Thyroid gland (tissue), 4 donors: Measurements from ENCODE around the gene MEX3D.

Source experiments
- POLR2A ChIP-seq, 2 donors: fragments of 450-650 bp; IDR thresholded peaks; one replicate each; pipeline ENCODE4 v1.6.1; 2017; ENCODE audit warnings: antibody characterized with exemption in 2 of 2, mild to moderate bottlenecking in 2 of 2, moderate library complexity in 1 of 2
- TF ChIP-seq, protein P1 (sequence below), 6 experiments: fragments of 200-600 bp in 3 of 6; fragments of 450-650 bp in 3 of 6; sonication (generic) in 3 of 6; IDR thresholded peaks; one replicate each; pipeline ENCODE4 v1.5.1; 2016 to 2019; ENCODE audit warnings: antibody characterized with exemption in 6 of 6, mild to moderate bottlenecking in 2 of 6, inconsistent platforms in 1 of 6, moderate library complexity in 1 of 6

DNA sequence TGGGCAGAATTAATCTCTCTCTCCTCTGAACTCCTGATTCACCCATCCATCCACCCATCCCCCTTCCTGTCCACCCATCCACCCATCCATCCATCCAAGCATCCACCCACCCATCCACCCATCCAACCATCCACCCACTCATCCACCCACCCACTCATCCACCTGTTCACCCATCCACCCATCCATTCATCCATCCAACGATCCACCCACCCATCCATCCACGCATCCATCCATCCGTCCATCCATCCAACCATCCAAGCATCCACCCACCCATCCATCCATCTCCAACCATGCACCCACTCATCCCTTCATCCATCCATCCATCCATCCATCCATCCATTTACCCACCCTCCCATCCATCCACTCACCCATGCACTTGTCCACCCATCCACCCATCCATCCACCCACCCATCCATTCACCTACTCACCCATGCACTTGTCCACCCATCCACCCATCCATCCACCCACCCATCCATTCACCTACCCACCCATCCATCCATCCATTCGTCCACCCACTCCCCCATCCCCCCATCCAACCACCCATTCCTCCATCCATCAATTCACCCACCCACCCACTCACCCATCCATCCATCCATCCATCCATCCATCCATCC lies 18.7 kb downstream of the MEX3D start:
- TF ChIP-seq, protein P1, sequence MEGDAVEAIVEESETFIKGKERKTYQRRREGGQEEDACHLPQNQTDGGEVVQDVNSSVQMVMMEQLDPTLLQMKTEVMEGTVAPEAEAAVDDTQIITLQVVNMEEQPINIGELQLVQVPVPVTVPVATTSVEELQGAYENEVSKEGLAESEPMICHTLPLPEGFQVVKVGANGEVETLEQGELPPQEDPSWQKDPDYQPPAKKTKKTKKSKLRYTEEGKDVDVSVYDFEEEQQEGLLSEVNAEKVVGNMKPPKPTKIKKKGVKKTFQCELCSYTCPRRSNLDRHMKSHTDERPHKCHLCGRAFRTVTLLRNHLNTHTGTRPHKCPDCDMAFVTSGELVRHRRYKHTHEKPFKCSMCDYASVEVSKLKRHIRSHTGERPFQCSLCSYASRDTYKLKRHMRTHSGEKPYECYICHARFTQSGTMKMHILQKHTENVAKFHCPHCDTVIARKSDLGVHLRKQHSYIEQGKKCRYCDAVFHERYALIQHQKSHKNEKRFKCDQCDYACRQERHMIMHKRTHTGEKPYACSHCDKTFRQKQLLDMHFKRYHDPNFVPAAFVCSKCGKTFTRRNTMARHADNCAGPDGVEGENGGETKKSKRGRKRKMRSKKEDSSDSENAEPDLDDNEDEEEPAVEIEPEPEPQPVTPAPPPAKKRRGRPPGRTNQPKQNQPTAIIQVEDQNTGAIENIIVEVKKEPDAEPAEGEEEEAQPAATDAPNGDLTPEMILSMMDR (IDR thresholded peaks at IDR 0.05): no peak
- TF ChIP-seq POLR2A (IDR thresholded peaks at IDR 0.05): no peak
